Kidney (tissue), 14 donors: ENCODE measurements around the gene TRAPPC12. TPM values are rescaled to one million over a fixed set of nuclear protein-coding genes. Genes with fewer than 3 reads are reported as not detected.

Experiments
- DNase-seq, 5 donors: peaks; one replicate each; pipeline ENCODE4 v3.0.0-alpha.2; 2013 to 2020
- FAIRE-seq: peaks from 2 replicates; lab custom pipeline; 2012; peaks lifted over from hg19 to GRCh38; lab: Jason Lieb, UNC
- H3K27ac ChIP-seq, 2 donors: one replicate each; pipeline ENCODE4 v1.7.0; 2013; ENCODE audit warnings: low read depth in 2 of 2, low read length in 2 of 2, inconsistent platforms in 1 of 2
- H3K27me3 ChIP-seq: one replicate; pipeline ENCODE4 v1.7.1; 2013; ENCODE audit warnings: low read length, inconsistent platforms; ENCODE audit not compliant: control insufficient read depth, insufficient read depth
- H3K36me3 ChIP-seq, 3 donors: one replicate each; pipeline versions ENCODE4 v1.7.0 to v1.7.1; 2013; ENCODE audit warnings: low read length in 3 of 3, control low read depth in 1 of 3, inconsistent platforms in 1 of 3; ENCODE audit not compliant: insufficient read depth in 3 of 3, control insufficient read depth in 2 of 3
- H3K4me1 ChIP-seq, 3 donors: one replicate each; pipeline versions ENCODE4 v1.7.0 to v1.7.1; 2013; ENCODE audit warnings: low read length in 3 of 3, inconsistent platforms in 1 of 3, low read depth in 1 of 3; ENCODE audit not compliant: control insufficient read depth in 2 of 3, insufficient read depth in 2 of 3
- H3K4me3 ChIP-seq, 3 donors: one replicate each; pipeline versions ENCODE4 v1.7.0 to v1.8.1; 2013; ENCODE audit warnings: low read length in 3 of 3, control low read depth in 1 of 3, inconsistent platforms in 1 of 3
- H3K9ac ChIP-seq, 3 donors: one replicate each; pipeline versions ENCODE4 v1.7.0 to v1.7.1; 2013; ENCODE audit warnings: low read length in 3 of 3, control low read depth in 1 of 3, inconsistent platforms in 1 of 3
- H3K9me3 ChIP-seq, 3 donors: one replicate each; pipeline versions ENCODE4 v1.7.0 to v1.7.1; 2013; ENCODE audit warnings: low read length in 3 of 3, control low read depth in 1 of 3, inconsistent platforms in 1 of 3; ENCODE audit not compliant: control insufficient read depth in 2 of 3, insufficient read depth in 1 of 3
- intact Hi-C: fragments of 100-400 bp; cut with DNase I; formaldehyde crosslinking; loops from one replicate; pipeline ENCODE4 v1.11.1; 2022
- polyA plus RNA-seq: library from polyadenylated mRNA; stranded (reverse); fragments of 350-450 nt; fragmentation: Illumina TruSeq; extraction: RNeasy Lipid Tissue Mini Kit (QIAGEN cat#74804); gene quantifications from one replicate; pipeline ENCODE4 v1.2.3, GENCODE V29; 2014; ENCODE audit warnings: low read depth, low replicate concordance; ENCODE audit not compliant: insufficient read depth
- total RNA-seq: library from RNA; stranded (reverse); fragmentation: NEBNext Ultra II Directional; extraction: Animal tissue kit (Norgen Biotek cat#: 25700); gene quantifications from one replicate; pipeline ENCODE4 v1.2.1, GENCODE V29; 2021
- TF ChIP-seq, protein P1 (sequence below): IDR thresholded peaks from 3 replicates; pipeline ENCODE4 v1.5.1; 2012; ENCODE audit warnings: mild to moderate bottlenecking, moderate library complexity, borderline replicate concordance; ENCODE audit not compliant: insufficient read depth; ENCODE audit errors: extremely low read depth
- donor health status: control.
- donor health status: control.
- donor health status: control.
- donor health status: control.
- donor health status: control.
- donor health status: DM: yes; HTN: yes; CAD: no.
- donor health status: Normal renal cell carcinoma (clear cell type).

Gene TRAPPC12
- total and polyA plus RNA-seq, 2 donors from 2014 or later = 81.6 to 104 TPM

DNA sequence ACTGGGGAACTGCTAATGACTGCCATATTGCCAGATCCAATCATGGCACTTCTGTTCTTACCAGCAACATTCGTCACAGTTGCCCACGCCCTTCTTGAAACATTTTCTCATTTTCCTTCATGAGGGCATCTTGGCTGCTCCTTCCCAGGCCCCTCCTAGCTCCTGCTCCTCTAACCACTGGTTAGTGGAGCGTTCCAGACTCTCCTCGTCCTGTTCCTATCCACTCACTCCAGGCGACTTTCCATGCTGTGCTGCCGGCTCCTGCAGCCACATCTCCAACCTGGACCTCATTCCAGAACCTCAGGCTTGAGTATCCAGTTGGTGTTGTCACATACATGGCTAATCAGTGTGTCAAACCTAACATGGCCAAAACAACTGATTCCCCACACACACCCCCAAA is 141.1 kb downstream of the TRAPPC12 start:
- Histone ChIP-seq H3K27ac (no peak overlapping the region), H3K36me3 (peaks cover 0 to 3% (median 0%) of the 10 kb centered on the region in 3 donors), H3K4me3 (peak overlapping the region in 2 of 3 donors; percentile 84 to 91), H3K27me3 (no peaks in the 10 kb centered on the region), H3K4me1 (peaks cover 0 to 41% (median 21%) of the 10 kb centered on the region in 3 donors), H3K9ac (no peak overlapping the region), H3K9me3 (no peaks in the 10 kb centered on the region)
- no peak for DNase-seq
- intact Hi-C loops = no loop called here
- no peak for FAIRE-seq
- TF ChIP-seq, protein P1, sequence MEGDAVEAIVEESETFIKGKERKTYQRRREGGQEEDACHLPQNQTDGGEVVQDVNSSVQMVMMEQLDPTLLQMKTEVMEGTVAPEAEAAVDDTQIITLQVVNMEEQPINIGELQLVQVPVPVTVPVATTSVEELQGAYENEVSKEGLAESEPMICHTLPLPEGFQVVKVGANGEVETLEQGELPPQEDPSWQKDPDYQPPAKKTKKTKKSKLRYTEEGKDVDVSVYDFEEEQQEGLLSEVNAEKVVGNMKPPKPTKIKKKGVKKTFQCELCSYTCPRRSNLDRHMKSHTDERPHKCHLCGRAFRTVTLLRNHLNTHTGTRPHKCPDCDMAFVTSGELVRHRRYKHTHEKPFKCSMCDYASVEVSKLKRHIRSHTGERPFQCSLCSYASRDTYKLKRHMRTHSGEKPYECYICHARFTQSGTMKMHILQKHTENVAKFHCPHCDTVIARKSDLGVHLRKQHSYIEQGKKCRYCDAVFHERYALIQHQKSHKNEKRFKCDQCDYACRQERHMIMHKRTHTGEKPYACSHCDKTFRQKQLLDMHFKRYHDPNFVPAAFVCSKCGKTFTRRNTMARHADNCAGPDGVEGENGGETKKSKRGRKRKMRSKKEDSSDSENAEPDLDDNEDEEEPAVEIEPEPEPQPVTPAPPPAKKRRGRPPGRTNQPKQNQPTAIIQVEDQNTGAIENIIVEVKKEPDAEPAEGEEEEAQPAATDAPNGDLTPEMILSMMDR = no peak

- DNase-seq (no peak), FAIRE-seq (no peak)
- H3K4me1 ChIP-seq = peaks cover 0 to 40% (median 21%) of the 10 kb centered on the region in 3 donors
These were observed 143.5 kb downstream of the TRAPPC12 start for GRCh38 chr2:3522961-3523421.

DNA sequence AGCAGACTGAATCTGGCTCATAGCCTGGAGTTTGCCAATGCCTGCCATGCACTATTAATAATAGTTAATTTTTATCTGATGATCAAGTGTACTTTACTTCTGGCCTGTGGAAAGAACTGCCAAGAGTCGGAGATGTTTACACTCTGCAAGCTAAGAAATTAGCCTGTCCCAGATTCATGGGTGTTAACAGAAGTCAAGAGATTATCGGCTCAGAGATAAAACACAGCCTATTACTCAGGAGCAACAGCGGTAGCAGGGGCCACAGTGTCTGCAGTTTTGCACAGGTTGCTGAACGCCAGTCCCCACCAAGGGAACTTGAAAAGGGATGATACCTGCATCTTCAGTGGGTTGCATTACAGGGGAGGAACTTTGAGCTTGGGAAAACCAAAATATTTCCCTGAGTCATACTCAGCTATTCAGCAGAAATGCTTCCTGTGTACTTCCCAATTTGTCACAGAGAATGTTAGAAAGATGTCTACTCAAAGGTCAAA is 144.1 kb downstream of the TRAPPC12 start:
- peaks cover 0 to 37% (median 21%) of the 10 kb centered on the region in 3 donors for H3K4me1 ChIP-seq

More at GRCh38 chr2:3522961-3523421, 143.5 kb downstream of the TRAPPC12 start:
- Histone ChIP-seq H3K9ac (no peak overlapping the region), H3K27me3 (no peaks in the 10 kb centered on the region), H3K27ac (peak overlapping the region; percentile 14 to 77), H3K36me3 (peaks cover 0 to 7% (median 0%) of the 10 kb centered on the region in 3 donors), H3K9me3 (peaks cover 0 to 6% (median 0%) of the 10 kb centered on the region in 3 donors), H3K4me3 (no peak overlapping the region)
- intact Hi-C loops = no loop called here
- TF ChIP-seq, protein P1 = no peak

More for the DNA sequence above, 144.1 kb downstream of the TRAPPC12 start:
- H3K27ac ChIP-seq = peak overlapping the region; percentile 30 to 77
- peak overlapping the region in 1 of 3 donors; percentile 5 for H3K4me3 ChIP-seq
- intact Hi-C loops = no loop called here
- FAIRE-seq = no peak
- peaks cover 0 to 7% (median 0%) of the 10 kb centered on the region in 3 donors for H3K36me3 ChIP-seq
- TF ChIP-seq, protein P1 = no peak
- H3K9ac ChIP-seq = no peak overlapping the region
- H3K27me3 ChIP-seq = no peaks in the 10 kb centered on the region
- H3K9me3 ChIP-seq = peaks cover 0 to 6% (median 0%) of the 10 kb centered on the region in 3 donors
- no peak for DNase-seq
